GM12878 (cell line): ENCODE results near the gene PGLYRP4. TPM values are rescaled to one million over a fixed set of nuclear protein-coding genes. Genes with fewer than 3 reads are reported as not detected.

Experiments
- ATAC-seq: fragments of 200-7000 bp; cut with Tn5 transposase; 3 replicates; pipeline ENCODE4 v1.9.1; 2020; ENCODE audit warnings: mild to moderate bottlenecking, moderate library complexity
- BruUV-seq: library from RNA; stranded (reverse); fragments of 400-500 nt; replicated peaks from 2 replicates; lab custom pipeline; 2021; lab: Mats Ljungman, UMichigan
- CTCF ChIA-PET: fragments of 300-600 bp; sonication (Branson Sonifier 250); formaldehyde crosslinking; extraction: SDS; loops from one replicate; lab custom pipeline; 2021; ENCODE audit warnings: inconsistent platforms; lab: Yijun Ruan, JAX
- POLR2A ChIA-PET: fragments of 350-600 bp; formaldehyde crosslinking; extraction: SDS; loops from one replicate; lab custom pipeline; 2021; ENCODE audit warnings: inconsistent platforms; lab: Charles Lee
- RAD21 ChIA-PET: fragments of 300-600 bp; sonication (Branson Sonifier 250); formaldehyde crosslinking; loops from one replicate; lab custom pipeline; 2023; ENCODE audit warnings: antibody characterized with exemption; ENCODE audit not compliant: unreplicated experiment; lab: Charles Lee
- SMC1A ChIA-PET: fragments of 300-600 bp; sonication (Branson Sonifier 250); formaldehyde crosslinking; loops from one replicate; lab custom pipeline; 2023; ENCODE audit not compliant: unreplicated experiment, uncharacterized antibody; lab: Charles Lee
- DNase-seq: peaks from one replicate; pipeline ENCODE4 v3.0.0-alpha.2; 2011; ENCODE audit warnings: low read depth, low spot score
- FAIRE-seq: peaks from 3 replicates; lab custom pipeline; 2011; peaks lifted over from hg19 to GRCh38; lab: Jason Lieb, UNC
- H2AFZ ChIP-seq: 2 replicates; pipeline ENCODE4 v1.6.0; 2011; ENCODE audit warnings: low read depth, low read length, control low read depth; ENCODE audit not compliant: control insufficient read depth
- H3K27ac ChIP-seq: 2 replicates; pipeline ENCODE4 v1.5.1; 2011; ENCODE audit warnings: control low read depth; ENCODE audit not compliant: control insufficient read depth, insufficient read depth
- H3K27me3 ChIP-seq, 2 experiments: replicated peaks in 1 of 2; 2 replicates each; pipeline versions ENCODE4 v1.6.0 to v1.6.1; 2011; ENCODE audit warnings: low read length in 1 of 2; ENCODE audit not compliant: control insufficient read depth in 2 of 2, insufficient read depth in 2 of 2
- H3K36me3 ChIP-seq, 2 experiments: 2 replicates each; pipeline ENCODE4 v1.5.1; 2011; ENCODE audit warnings: low read length in 1 of 2; ENCODE audit not compliant: control insufficient read depth in 2 of 2, insufficient read depth in 2 of 2
- H3K4me1 ChIP-seq: 2 replicates; pipeline ENCODE4 v1.6.1; 2011; ENCODE audit warnings: mild to moderate bottlenecking, low read length, moderate library complexity, mixed read lengths; ENCODE audit not compliant: control insufficient read depth, insufficient read depth
- H3K4me2 ChIP-seq: 2 replicates; pipeline ENCODE4 v1.6.0; 2011; ENCODE audit warnings: control low read depth; ENCODE audit not compliant: control insufficient read depth, insufficient read depth
- H3K4me3 ChIP-seq: fragments of 200-600 bp; sonication (generic); 2 replicates; pipeline ENCODE4 v1.5.1; 2016
- H3K79me2 ChIP-seq: 2 replicates; pipeline ENCODE4 v1.6.0; 2011; ENCODE audit warnings: low read length; ENCODE audit not compliant: control insufficient read depth, insufficient read depth
- H3K9ac ChIP-seq: 2 replicates; pipeline ENCODE4 v1.8.0; 2011; ENCODE audit warnings: low read length, control low read depth, mixed read lengths; ENCODE audit not compliant: control insufficient read depth, insufficient read depth
- H3K9me3 ChIP-seq: replicated peaks from 3 replicates; pipeline ENCODE4 v1.5.1; 2011; ENCODE audit warnings: mild to moderate bottlenecking, low read length; ENCODE audit not compliant: control insufficient read depth, insufficient read depth
- H4K20me1 ChIP-seq: 2 replicates; pipeline ENCODE4 v1.6.0; 2011; ENCODE audit not compliant: control insufficient read depth, insufficient read depth
- FOXM1 ChIP-seq: IDR thresholded peaks from 2 replicates; pipeline ENCODE4 v1.6.1; 2012; ENCODE audit warnings: low read depth, mild to moderate bottlenecking, inconsistent platforms, low read length, moderate library complexity
- HDAC6 ChIP-seq: fragments of 200-600 bp; sonication (generic); IDR thresholded peaks from one replicate; pipeline ENCODE4 v1.8.0; 2017; ENCODE audit warnings: antibody characterized with exemption; ENCODE audit not compliant: unreplicated experiment
- NRF1 ChIP-seq: conservative IDR thresholded peaks from 2 replicates; pipeline ENCODE4 v1.6.1; 2011; ENCODE audit warnings: mild to moderate bottlenecking, low read depth, low read length, improper control_type of control experiment
- ZBTB11 ChIP-seq: fragments of 450-650 bp; formaldehyde crosslinking; IDR thresholded peaks from 2 replicates; pipeline ENCODE4 v1.5.0; 2022; ENCODE audit warnings: mild to moderate bottlenecking, missing genetic modification characterization
- WGBS: methylation state at CpG from one replicate; pipeline ENCODE4 v1.1.6; 2016; ENCODE audit warnings: low lambda C conversion rate; ENCODE audit not compliant: insufficient replicate concordance, insufficient coverage; ENCODE audit errors: missing lambda C conversion rate; 5-methylcytosine and 5-hydroxymethylcytosine counted together
- in situ Hi-C: fragments of 300-500 bp; cut with MboI; formaldehyde crosslinking; loops from 9 replicates; pipeline ENCODE4 v1.14.3; 2018; ENCODE audit warnings: mixed read lengths
- intact Hi-C: fragments of 100-400 bp; cut with micrococcal nuclease; formaldehyde crosslinking; loops from one replicate; pipeline ENCODE4 v1.14.2; 2022; ENCODE audit not compliant: unreplicated experiment
- polyA plus RNA-seq, 11 experiments: library from polyadenylated mRNA; depleted of rRNA in 4 of 11; unstranded in 6 of 11; stranded (reverse) in 5 of 11; fragments of >200 nt; fragmentation: Nextera tagmentation in 4 of 11; fragmentation: Illumina TruSeq in 1 of 11; extraction: Ambion mirVana in 4 of 11; extraction: Trizol in 1 of 11; gene quantifications; 1 replicate in 1 of 11; 2 replicates in 10 of 11; pipeline versions ENCODE4 v1.2.1 to v1.2.3, GENCODE V29; 2011 to 2016; ENCODE audit warnings: inconsistent platforms in 2 of 11, missing spikeins in 2 of 11, low read depth in 1 of 11
- total RNA-seq, 4 experiments: library from RNA; depleted of rRNA in 3 of 4; stranded (reverse); fragments of >200 nt in 3 of 4; fragmentation: Illumina TruSeq in 1 of 4; extraction: Trizol in 1 of 4; gene quantifications; 2 replicates each; pipeline versions ENCODE4 v1.2.1 to v1.2.3, GENCODE V29; 2013 to 2021

PGLYRP4 gene
- total and polyA plus RNA-seq, 10 of the 15 experiments (the other 5 are each of a cell fraction or from before 2014, with no cell fraction given): 0.22 to 3.0 (median 0.44) TPM

GRCh38 chr1:153310526-153310925, 38.1 kb downstream of the PGLYRP4 start:
- intact Hi-C loops (no loop called here), in situ Hi-C loops (no loop called here)
- no peak for FAIRE-seq
- no peaks in the 10 kb centered on the region for H3K79me2 ChIP-seq
- no peak overlapping the region for H2AFZ ChIP-seq
- POLR2A ChIA-PET: no interaction called here
- TF ChIP-seq NRF1: no peak
- TF ChIP-seq FOXM1: no peak
- TF ChIP-seq HDAC6: no peak
- no peak for TF ChIP-seq ZBTB11 (CRISPR knock-in tag)
- no peaks in the 10 kb centered on the region; the same call in 2 of the 3 replicates for H3K9me3 ChIP-seq
- H3K9ac ChIP-seq: no peak overlapping the region
- H3K4me3 ChIP-seq: no peak overlapping the region
- CTCF ChIA-PET: interaction anchor here (1.1 to 5.1 kb wide), 4 partner anchors 10 to 83 kb away, joined by 3 to 40 read pairs (median 3); no protein-coding TSS in a partner anchor
- SMC1A ChIA-PET: interaction anchor here (0.9 to 2.5 kb wide), 3 partner anchors 8 to 25 kb away, joined by 3 to 9 read pairs (median 5); no protein-coding TSS in a partner anchor
- no peak for DNase-seq
- no peak overlapping the region for H3K4me2 ChIP-seq
- no peak for ATAC-seq
- WGBS: 26% methylated on average over 7 of the region's 7 CpGs
- H3K4me1 ChIP-seq: no peaks in the 10 kb centered on the region
- H3K36me3 ChIP-seq: no peaks in the 10 kb centered on the region
- no peak overlapping the region for H3K27ac ChIP-seq
- BruUV-seq: no TSS peak
- H4K20me1 ChIP-seq: no peaks in the 10 kb centered on the region
- RAD21 ChIA-PET: no interaction called here
- no peaks in the 10 kb centered on the region for H3K27me3 ChIP-seq
